Measurements from ENCODE around the gene ADAP1.

- TF ChIP-seq CTCF (IDR thresholded peaks at IDR 0.05; ENCODE audit: borderline replicate concordance, extremely low read depth, low read length, poor library complexity, severe bottlenecking) (no peak), EZH2 (IDR thresholded peaks at IDR 0.05; ENCODE audit: borderline replicate concordance, low read depth, low read length, severe bottlenecking) (no peak)
Measured at GRCh38 chr7:997404-998395, 43.2 kb upstream of the ADAP1 start.

Data from DND-41 (cell line).